SU-DHL-6 (cell line): ENCODE measurements around the gene PCDHA11.
"Not testable (repeated sequence)": the region's sequence is repeated elsewhere in the genome, so short reads cannot be mapped to it uniquely, and the experiment has no call there.

Source experiments
- H2AFZ ChIP-seq: fragments of 200-600 bp; sonication (generic); 2 replicates; pipeline ENCODE4 v1.6.1; 2014; ENCODE audit warnings: low read depth, mild to moderate bottlenecking, moderate library complexity, mixed read lengths, antibody characterized with exemption, low read length; ENCODE audit not compliant: severe bottlenecking
- H3F3A ChIP-seq: fragments of 200-600 bp; shearing (Covaris generic); 2 replicates; pipeline ENCODE4 v1.6.0; 2016; ENCODE audit warnings: antibody characterized with exemption, mild to moderate bottlenecking; ENCODE audit not compliant: insufficient read depth
- H3K27ac ChIP-seq: fragments of 200-600 bp; sonication (generic); 2 replicates; pipeline ENCODE4 v1.5.1; 2016; ENCODE audit warnings: low read depth, mild to moderate bottlenecking, low read length, moderate library complexity, mixed read lengths
- H3K27me3 ChIP-seq: fragments of 200-600 bp; sonication (generic), shearing (Covaris generic); 2 replicates; pipeline ENCODE4 v1.6.0; 2014; ENCODE audit warnings: mild to moderate bottlenecking, low read length
- H3K36me3 ChIP-seq: fragments of 200-600 bp; sonication (generic); 2 replicates; pipeline ENCODE4 v1.6.1; 2014; ENCODE audit warnings: mild to moderate bottlenecking, low read length, mixed read lengths
- H3K4me2 ChIP-seq: fragments of 300-600, 200-600 bp; shearing (Covaris generic), sonication (generic); 2 replicates; pipeline ENCODE4 v1.6.0; 2014; ENCODE audit warnings: low read length, low read depth, mild to moderate bottlenecking; ENCODE audit not compliant: poor library complexity, severe bottlenecking
- H3K4me3 ChIP-seq: fragments of 200-600 bp; sonication (generic); 2 replicates; pipeline ENCODE4 v1.5.1; 2014; ENCODE audit warnings: antibody characterized with exemption, low read length, mild to moderate bottlenecking, mixed read lengths; ENCODE audit not compliant: insufficient read depth, poor library complexity, severe bottlenecking
- H3K79me2 ChIP-seq: fragments of 200-600 bp; sonication (generic); 2 replicates; pipeline ENCODE4 v1.6.1; 2014; ENCODE audit warnings: mild to moderate bottlenecking, low read length, moderate library complexity; ENCODE audit not compliant: insufficient read depth
- H3K9ac ChIP-seq: fragments of 200-600 bp; sonication (generic); 2 replicates; pipeline ENCODE4 v1.7.0; 2014; ENCODE audit warnings: mild to moderate bottlenecking, low read length
- H3K9me2 ChIP-seq: fragments of 200-600 bp; sonication (generic); replicated peaks from 2 replicates; pipeline ENCODE4 v1.6.1; 2014; ENCODE audit warnings: low read length; ENCODE audit not compliant: insufficient read depth
- H3K9me3 ChIP-seq: fragments of 200-600 bp; sonication (generic); 2 replicates; pipeline ENCODE4 v1.6.1; 2014; ENCODE audit warnings: low read length, mixed read lengths; ENCODE audit not compliant: insufficient read depth
- H4K20me1 ChIP-seq: fragments of 200-600 bp; sonication (generic); 2 replicates; pipeline ENCODE4 v1.6.1; 2014; ENCODE audit warnings: low read depth, mild to moderate bottlenecking, antibody characterized with exemption, low read length, moderate library complexity, mixed read lengths
- CTCF ChIP-seq: fragments of 200-600 bp; sonication (generic); IDR thresholded peaks from one replicate; pipeline ENCODE4 v1.5.1; 2017; ENCODE audit warnings: antibody characterized with exemption, mild to moderate bottlenecking, low read length, moderate library complexity; ENCODE audit not compliant: insufficient read depth, poor library complexity, severe bottlenecking
- EZH2phosphoT487 ChIP-seq: fragments of 200-600 bp; sonication (generic), shearing (Covaris generic); conservative IDR thresholded peaks from 2 replicates; pipeline ENCODE4 v1.6.1; 2018; ENCODE audit warnings: mild to moderate bottlenecking, antibody characterized with exemption, low read length, moderate library complexity, mixed read lengths

The PCDHA11 gene

GRCh38 chr5:140840978-140841962, 27.5 kb upstream of the PCDHA11 start, which contains the start of gene PCDHA8:
Gene PCDHA8, plus strand, starts transcription at chr5:140841187. Its CDS starts 135 bp downstream, at chr5:140841322.
- peak within 1 kb of the TSS; percentile 31 for H3K4me2 ChIP-seq
- no peaks in the 10 kb centered on the region for H3K9me3 ChIP-seq
- no peaks in the 10 kb centered on the region for H3K36me3 ChIP-seq
- TF ChIP-seq EZH2phosphoT487 (no peak), CTCF (peak; percentile 28)
- H2AFZ ChIP-seq = no peak within 1 kb of the TSS
- H3K4me3 ChIP-seq = no peak within 1 kb of the TSS
- H3K27ac ChIP-seq = no peak within 1 kb of the TSS
- H3F3A ChIP-seq = no peaks in the 10 kb centered on the region
- H3K9me2 ChIP-seq = no peaks in the 10 kb centered on the region
- H3K27me3 ChIP-seq = no peaks in the 10 kb centered on the region
- no peaks in the 10 kb centered on the region for H4K20me1 ChIP-seq
- H3K79me2 ChIP-seq = no peaks in the 10 kb centered on the region
- H3K9ac ChIP-seq = no peak within 1 kb of the TSS

- TF ChIP-seq CTCF = no peak
- no peak for TF ChIP-seq EZH2phosphoT487
- no peak overlapping the region for H2AFZ ChIP-seq
- H3K27me3 ChIP-seq = no peaks in the 10 kb centered on the region
- no peak overlapping the region for H3K4me3 ChIP-seq
- no peak overlapping the region for H3K27ac ChIP-seq
- H3K9me2 ChIP-seq = no peaks in the 10 kb centered on the region
- H3K9ac ChIP-seq = no peak overlapping the region
- H3K36me3 ChIP-seq = no peaks in the 10 kb centered on the region
- no peaks in the 10 kb centered on the region for H3K9me3 ChIP-seq
- no peaks in the 10 kb centered on the region for H4K20me1 ChIP-seq
- no peaks in the 10 kb centered on the region for H3F3A ChIP-seq
- no peak overlapping the region for H3K4me2 ChIP-seq
- no peaks in the 10 kb centered on the region for H3K79me2 ChIP-seq
Measured at GRCh38 chr5:140842798-140843733, 25.7 kb upstream of the PCDHA11 start.

- H3K9me3 ChIP-seq, H3K27ac ChIP-seq, H3K4me2 ChIP-seq, H3F3A ChIP-seq, H3K4me3 ChIP-seq, H3K27me3 ChIP-seq, H4K20me1 ChIP-seq, H2AFZ ChIP-seq, H3K9ac ChIP-seq, H3K9me2 ChIP-seq, H3K79me2 ChIP-seq, H3K36me3 ChIP-seq: not testable (repeated sequence)
Measured at GRCh38 chr5:140848139-140849102, 20.3 kb upstream of the PCDHA11 start, which contains the start of gene PCDHA9. Gene PCDHA9, plus strand, starts transcription at chr5:140848382. Its CDS starts 114 bp downstream, at chr5:140848496.

GRCh38 chr5:140849831-140850634, 18.7 kb upstream of the PCDHA11 start:
- H3K9me2 ChIP-seq, H3K27me3 ChIP-seq, H3F3A ChIP-seq, H3K4me2 ChIP-seq, H3K9me3 ChIP-seq, H4K20me1 ChIP-seq, H3K27ac ChIP-seq, H3K4me3 ChIP-seq, H3K79me2 ChIP-seq, H2AFZ ChIP-seq, H3K36me3 ChIP-seq, H3K9ac ChIP-seq: not testable (repeated sequence)
